Dedifferentiated amniotic fluid mesenchymal stem cell (primary cell): ENCODE measurements around the gene FRMD5.
A peak's percentile ranks its signal among the peaks of the same experiment; 100 is the strongest.

Source experiments
- DNase-seq: peaks from one replicate; pipeline ENCODE4 v3.0.0-alpha.2; 2016; ENCODE audit errors: extremely low spot score

The FRMD5 gene

DNA sequence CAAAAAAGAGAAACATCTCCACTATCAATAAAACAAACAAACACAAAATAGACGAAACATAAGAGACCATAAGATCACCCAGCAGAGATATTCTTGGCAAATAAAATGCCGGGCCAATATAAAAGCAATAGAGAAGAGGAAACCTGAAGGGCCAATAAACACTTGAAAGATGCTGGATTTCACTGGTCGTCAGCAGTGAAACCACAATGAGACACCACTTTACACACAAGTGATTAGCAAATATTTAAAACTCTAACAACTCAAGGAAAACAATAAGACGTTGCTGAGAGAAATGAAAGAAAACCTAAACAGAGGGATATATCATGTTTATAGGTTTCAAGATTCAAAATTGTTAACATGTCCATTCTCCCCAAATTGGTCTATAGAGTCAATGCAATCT is 219.7 kb downstream of the FRMD5 start:
- DNase-seq: no peak

DNA sequence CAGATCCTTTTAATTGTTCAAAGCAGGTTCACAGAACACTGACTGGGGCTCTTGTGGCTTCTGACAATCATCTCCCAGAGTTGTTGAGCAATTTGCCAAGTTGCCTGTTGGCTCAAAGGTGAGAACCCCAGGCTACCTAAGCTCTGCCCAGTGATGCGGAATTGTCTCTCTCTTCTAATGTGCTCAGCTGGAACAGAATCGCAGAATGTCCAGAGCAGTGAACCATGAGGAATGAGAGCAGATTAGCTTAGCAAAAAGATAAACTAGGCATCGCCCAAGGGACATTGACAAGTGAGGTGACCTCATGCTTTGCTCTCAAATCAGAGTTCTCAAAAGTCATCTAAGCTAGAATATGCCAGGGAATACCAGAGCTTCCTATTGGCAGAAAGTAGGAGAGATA is 220.2 kb downstream of the FRMD5 start:
- no peak for DNase-seq

DNA sequence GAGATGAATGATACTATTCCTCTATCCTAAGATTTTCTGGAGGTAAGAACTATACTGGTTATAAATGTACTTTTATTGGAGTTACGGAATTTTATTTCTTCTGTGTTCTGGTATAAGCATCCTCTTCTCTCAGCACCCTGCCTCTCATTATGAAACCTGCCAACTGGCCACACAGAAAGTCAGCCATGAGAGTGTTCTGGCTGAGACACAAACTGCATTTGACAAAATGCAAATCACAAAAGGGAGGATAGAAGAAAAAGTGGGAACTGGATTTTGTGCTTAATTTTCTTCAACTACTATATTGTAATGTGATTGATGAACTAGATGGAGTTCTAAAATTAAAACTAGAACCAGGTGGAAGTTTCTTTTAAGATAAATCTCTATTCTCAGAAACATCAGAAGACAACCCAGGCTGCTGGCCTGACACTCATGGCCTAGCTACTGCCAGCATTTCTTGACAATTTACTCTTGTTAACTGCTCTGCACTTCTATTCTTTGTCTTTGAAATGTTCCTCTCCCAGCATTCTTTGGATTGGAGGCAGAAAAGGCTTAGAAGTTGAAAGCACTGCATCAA is 225.2 kb downstream of the FRMD5 start:
- DNase-seq: no peak

DNA sequence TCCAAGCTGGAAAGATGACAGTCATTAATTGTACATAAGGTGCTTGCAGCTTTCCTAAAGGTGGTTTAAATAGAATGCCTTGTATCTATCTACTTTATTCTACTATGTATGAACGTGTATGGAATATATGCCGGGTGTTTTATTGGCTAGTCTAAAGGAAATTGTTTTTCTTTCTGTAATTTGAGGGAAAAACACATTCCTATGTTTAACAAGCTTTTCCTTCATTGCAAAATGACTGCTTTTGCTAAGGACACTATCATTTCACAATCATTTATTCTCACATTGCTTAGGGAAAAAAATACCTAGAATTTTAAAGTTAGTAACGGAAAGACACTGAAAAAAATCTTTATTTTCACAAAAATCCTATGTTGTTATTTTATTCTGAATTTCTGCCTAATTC is 226.5 kb downstream of the FRMD5 start:
- DNase-seq: no peak

DNA sequence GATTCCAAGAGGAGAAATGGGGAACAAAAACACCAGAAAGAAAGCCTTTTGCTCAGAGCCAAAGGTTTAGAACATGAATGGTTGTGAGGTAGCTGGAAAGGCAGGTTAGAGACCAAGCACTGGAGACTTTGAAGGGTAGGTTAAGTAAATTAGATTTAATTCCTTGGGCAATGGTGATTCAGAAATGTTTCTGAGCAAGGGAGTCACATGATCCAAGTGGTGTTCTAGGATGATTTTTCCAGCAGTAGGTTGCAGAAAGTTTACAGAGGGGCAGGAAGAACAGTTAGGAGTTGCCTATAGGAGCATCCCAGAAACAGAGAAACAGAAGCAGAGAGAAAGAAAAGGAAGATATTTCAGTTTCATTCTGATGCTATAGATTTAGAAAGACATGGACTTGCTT is 228.4 kb downstream of the FRMD5 start:
- DNase-seq: no peak

DNA sequence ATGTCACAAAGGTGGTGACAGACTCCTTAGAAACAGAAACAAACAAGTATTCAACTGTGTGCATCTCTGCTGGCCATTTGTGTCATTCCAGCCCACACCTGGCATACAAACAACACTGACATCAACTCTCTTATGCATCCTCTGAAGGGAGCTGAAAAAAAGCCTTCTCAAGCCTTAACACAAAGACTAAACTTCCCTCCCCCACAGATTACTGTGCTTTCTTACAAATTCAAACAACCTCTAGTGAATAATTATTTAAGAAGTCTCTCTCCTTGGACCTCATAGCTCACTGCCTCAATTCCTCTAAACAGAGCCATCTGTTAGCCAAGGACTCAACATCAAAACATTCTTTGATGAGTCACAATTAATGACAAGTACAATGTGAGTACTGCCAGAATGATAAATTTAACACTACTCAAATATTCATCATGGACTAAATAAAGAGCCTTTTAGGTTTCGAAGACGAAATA is 236.2 kb downstream of the FRMD5 start:
- DNase-seq: peak; percentile 17

DNA sequence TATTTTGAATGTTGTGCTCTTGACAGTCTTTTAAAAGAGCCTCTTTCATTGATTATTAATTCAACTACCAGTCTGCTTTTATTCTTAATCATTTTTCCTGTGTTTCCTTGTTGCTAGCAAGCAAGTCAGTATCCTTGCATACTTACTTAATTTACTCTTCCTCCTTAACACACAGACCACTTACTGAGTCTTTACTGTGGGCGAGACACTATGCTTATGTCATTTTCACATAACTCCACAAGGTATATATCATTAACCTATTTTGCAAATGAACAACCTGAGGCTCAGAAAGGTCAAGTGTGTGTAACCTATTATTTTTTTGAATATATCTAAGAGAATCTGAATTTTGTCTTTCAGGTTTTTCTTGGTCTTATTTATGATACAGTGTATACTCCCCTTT is 237.3 kb downstream of the FRMD5 start:
- no peak for DNase-seq

DNA sequence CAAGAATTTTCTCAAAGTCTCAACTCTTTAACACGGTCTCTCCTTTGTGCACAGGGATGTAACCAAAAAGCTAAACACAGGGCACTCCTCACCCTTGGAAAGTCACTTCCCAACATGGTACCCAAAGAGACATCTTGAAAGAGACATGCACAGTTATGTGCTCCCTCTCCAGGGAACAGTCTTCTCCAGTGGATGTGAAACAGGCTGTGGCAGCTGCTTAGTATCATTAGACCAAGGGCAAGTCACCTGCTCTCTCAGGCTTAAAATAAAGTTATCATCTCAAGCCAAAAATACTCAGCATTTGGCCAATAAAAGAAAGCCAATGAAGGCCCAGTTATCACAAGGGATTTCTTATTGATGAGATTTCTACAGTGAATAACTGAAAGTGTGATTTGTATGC is 239.9 kb downstream of the FRMD5 start:
- DNase-seq: no peak

DNA sequence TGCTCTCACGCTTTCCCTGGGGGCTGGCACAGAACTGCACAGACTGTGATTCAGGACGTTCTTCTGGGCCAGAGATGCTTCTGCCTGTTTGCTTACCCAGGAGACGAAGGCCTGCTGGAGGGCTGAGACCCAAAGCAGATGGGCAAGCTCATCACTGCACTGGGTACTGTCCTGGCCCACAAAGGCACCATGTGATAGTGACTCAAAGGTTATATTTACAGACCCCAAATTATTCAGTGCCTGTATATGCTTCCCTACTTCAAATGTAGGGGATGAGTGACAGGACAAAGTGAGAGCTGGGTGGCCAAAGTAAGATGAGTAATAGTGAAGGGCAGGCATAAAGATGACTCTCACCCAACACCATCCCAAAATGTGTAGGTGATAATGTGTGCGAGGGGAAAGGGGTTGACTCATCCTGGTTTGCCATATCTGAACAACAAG is 240.9 kb downstream of the FRMD5 start:
- no peak for DNase-seq

DNA sequence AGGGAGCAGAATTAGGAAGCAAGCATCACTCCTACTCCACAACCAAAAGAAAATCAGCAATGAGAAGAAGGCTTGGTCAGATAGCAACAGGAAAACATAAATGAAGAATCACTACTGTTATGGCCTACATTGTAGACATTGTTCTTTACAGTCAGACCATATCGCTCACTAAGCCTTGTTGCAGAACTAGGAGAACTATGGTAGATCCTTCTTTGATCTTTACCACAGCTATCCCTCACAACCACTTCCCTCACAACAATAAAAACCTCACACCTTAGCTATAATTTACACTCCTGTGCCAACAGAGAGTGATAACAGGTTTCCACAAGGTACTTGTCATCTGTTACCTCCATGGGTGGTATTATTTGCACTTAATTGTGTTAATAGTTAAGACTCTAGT is 241.7 kb downstream of the FRMD5 start:
- DNase-seq: no peak

DNA sequence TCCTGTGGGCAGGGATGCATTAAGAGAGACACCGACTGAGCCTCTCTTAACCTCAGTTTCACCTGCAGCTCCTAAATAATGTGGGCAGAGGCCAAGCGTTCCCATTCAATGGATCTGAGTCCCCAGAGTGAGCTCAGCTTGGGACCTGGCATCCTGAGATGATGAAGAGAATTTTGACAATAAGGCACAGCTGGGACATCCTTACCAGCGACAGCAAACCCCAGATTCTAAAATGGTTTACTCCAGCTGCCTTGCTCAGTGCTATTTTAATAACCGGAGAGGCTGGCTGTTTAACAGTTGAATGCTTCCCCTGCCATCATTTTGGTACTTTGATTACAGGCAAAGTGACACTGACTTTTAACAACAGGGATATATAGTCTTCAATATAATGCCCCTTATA is 244.5 kb downstream of the FRMD5 start:
- no peak for DNase-seq

DNA sequence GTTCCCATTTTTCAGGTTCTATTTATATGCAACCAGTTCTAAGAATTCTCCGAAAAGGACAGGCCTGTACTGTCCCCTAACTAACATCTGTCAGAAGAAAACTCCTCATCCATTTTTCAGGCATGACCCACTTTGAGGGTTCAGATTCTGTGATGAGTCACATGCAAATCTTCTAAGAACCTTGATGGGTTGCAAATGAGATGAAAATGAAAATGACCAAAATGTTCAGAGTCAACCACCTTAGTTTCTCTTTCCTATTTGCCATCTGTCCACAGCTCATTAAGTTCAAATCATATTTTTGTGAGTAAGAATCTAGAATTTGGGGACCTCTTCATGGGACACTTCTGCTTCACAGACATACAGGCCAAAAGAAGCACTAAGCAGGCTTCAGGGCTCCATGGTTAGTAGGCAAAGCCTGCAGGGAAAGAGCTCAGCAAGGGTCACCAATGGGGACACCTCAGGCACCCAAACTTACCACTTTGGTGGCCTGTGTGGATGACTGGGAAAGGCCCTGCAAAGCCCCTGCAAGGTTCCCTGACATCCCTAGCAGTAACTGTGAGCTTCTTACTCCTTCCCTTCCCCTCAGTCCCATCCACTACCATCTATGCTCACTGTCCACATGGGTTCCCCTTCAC is 246.3 kb downstream of the FRMD5 start:
- DNase-seq: no peak

DNA sequence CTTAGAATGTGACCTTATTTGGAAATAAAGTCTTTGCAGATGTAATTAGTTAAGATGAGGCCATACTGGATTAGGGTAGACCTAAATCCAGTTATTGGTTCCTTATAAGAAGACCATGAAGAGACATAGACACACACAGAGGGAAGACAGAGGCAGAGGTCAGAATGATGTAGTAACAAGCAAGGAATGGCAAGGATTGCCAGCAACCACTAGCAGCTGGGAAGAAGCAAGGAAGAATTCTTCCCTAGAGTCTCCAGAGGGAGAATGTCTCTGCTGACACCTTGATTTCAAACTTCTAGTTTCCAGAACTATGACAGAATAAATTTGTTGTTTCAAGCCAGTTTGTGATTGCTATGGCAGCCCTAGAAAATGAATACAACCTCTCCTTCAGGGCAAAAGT is 251.6 kb downstream of the FRMD5 start:
- DNase-seq: no peak

DNA sequence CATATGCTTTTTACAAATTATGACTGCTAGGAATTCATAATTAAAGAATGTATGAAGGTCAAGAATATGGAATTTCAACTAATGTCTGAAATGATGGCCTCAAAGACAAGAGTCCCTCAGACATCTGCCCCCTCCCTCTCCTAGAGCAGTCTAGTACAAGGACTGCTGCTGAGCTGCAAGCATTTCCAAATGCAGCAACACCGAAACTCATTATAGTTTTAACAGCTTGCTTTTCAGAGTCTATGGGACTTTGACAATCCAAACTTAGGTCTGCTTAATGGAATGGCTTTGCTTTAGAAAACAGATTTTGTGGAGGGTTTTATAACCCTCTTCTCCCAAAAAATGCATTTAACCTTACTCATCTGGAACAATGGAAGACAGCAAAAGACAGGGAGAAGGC is 252.9 kb downstream of the FRMD5 start:
- DNase-seq: no peak

DNA sequence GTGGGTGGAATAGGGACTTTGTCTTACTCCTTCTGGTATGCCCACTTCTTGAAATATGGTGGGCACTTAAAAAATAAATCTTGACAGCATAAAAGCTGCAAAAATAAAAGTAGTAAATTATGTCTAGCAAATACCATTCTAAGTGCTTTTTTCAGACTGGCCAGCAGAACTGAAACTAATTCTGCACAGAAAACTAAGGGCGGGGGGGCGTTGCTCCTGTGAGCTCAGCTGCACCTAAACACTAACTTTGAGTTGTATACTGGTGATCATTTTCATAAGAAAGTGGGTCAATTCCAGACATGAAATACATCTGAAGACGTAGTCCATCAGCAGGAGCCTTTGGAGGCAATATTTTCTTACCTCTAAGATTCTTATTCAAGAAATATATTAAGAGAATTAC is 253.5 kb downstream of the FRMD5 start:
- DNase-seq: no peak

DNA sequence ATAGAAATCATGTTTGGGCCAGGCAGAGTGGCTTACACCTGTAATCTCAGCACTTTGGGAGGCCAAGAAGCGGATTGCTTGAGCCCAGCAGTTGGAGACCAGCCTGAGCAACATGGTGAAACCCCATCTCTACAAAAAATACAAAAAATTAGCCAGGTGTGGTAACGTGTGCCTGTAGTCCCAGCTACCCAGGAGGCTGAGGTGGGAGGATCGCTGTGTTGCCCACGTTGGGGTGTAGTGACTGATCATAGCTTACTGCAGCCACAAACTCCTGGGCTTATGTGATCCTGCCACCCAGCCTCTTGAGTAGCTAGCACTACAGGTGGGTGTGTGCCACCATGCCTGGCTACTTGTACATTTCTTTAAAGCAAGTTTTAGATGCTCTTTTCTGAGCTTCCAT is 254.0 kb downstream of the FRMD5 start:
- DNase-seq: no peak

DNA sequence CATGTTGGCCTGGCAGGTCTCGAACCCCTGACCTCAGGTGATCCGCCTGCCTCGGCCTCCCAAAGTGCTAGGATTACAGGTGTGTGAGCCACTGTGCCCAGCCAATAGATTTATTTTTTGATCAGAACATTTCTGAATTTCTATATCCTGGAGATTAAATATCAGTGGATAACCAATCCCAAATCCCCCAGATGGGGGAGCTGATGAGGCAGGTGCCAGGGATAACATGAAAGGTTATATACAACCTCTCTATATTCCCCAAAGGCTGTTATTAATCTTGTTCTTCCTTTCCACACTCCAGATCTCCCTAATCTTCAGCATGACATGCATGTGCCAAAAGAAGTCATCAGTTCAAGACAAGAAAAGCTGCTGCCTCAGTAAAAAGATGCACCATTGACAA is 256.0 kb downstream of the FRMD5 start:
- DNase-seq: no peak

DNA sequence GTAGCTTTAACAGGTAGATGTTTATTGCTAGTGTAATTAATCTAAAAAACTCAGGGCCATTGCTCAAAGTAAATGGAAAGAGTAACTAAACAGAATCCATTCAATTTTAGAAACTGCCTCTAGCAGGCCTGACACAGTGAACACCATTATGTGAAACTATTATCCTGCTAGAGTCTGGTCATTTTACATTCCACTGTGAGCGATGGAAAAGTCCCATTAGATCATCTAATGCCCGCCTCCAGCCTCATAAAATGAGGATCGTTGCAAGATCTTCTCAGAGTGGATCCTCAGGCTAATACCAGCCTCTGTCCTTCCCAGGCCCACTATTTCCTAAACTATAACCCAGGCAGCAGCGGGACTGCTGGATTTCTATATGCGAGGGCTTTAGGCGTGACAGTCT is 260.6 kb downstream of the FRMD5 start:
- DNase-seq: no peak

DNA sequence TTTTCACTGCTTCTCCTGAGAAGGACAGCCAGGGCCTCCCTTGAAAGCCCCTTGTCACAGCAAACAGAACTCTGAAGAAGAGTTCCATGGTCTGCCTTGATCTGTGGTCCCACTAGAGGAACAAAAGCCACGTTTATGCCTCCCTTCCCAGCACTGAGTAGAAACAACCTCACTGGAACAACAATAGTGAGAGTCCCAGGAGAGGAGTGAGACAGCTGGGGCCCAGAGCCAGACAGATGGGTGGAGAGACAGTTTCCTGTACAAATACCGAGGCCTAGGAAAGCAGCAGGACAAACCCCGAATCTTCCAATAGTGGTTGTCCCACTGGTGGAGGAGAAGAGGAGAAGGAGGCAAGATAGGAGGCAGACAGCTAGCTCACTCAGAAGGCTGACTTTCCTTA is 262.2 kb downstream of the FRMD5 start:
- no peak for DNase-seq

DNA sequence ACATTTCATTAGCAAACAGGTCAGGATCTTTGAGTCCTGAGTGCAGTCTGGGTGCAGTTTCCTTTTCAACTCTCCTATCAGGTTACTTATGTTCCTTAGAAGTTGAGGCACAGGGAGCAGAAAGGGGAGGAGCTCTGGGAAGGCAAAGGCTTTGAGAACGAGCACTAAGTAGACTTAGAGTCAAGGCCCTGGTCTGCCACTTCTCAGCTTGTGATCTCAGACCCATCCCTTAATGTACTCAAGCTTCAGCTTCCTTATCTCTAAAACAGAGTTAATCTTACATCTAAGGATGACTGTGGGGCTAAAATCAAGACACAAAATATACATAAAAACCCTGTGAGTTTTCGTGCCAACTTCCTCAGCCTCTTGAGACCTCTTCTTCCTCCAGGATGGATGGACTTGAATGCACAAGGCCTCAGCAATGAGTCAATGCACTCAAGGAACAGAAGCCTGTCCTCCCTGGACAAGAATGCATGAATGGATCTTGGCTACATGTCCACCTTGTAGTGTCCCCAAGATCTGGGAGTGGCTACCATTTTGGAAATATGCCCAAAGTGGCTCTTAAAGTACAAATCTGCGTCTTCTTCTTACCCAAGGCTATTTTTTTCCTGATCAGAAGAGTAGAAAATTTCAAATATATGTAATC is 263.2 kb downstream of the FRMD5 start:
- DNase-seq: no peak

DNA sequence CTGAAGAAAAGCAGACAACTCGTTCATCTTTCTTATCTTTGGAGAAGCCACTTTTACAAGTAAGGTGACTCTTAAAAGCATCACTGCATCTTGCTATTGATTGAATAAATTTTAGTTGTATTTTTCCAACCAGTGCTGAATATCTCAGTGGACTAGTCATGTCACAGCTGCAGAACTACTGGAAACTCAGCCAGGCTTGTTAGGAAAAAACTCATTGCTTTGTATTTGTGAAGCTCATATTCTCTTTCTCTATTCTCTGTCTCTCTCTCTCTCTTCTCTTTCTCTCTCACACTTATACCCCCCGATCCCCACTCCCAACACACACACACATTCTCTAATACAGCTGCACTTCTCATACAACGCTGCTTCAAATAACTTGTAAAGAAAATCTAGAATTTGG is 264.0 kb downstream of the FRMD5 start:
- DNase-seq: no peak

DNA sequence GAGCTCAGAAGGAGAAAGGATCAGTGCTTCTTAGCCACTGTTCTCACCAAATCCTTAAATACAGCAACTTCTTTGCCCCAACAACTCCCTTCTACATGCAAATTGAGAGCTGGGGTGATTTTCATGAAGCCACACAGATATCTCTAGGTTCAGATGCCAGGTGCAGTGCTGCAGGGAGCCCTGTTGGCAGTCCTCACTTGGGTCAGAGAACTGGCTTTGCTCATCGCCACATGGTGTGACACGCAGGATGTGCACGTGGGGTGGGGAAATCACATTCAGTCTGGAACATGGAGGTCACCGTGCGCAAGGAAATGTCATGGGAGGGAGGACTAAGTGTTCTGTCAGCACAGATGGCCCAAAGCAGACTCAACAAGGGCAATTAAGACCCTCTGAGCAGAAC is 264.5 kb downstream of the FRMD5 start:
- no peak for DNase-seq

DNA sequence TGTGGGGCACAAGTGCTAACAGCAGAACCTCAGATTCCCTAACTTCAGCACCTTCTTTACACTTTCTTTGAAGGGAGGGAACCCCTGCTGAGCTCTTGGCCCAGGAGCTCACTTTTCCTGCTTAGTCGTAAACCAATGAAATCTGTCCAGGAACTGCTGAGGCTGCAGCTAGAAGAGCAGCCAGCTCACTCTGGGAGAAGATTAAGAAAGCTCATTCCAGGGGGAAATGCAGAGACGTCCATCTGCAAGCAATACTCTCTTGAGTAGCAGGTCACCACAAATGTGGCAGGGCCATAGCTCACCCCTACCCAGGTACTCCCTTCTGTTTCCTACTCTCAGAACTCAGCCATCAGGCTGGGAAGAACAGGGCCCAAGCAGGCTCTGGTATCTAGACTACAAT is 265.0 kb downstream of the FRMD5 start:
- no peak for DNase-seq

DNA sequence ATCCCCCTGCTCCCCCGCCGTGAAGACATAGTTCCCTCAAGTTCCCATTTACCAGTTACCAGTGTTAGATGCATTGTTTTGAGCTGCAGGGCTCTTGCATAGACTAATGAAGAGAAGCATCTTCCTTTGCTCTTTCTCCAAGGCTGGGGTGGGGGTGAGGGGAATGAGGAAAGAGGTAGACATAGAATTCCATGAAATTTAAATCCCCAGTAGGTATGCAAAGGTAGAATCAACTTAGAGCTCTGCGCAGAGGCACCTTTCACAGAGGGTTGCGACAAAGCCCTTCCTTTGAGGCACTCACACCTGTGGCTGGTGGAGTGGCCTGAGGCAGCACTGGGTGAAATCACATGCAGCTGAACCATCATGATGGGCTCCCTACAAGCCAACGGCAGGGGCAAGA is 266.9 kb downstream of the FRMD5 start:
- DNase-seq: no peak
